ENCODE measurements around the gene TMEM125.
A peak's percentile ranks its signal among the peaks of the same experiment; 100 is the strongest.

The TMEM125 gene

DNA sequence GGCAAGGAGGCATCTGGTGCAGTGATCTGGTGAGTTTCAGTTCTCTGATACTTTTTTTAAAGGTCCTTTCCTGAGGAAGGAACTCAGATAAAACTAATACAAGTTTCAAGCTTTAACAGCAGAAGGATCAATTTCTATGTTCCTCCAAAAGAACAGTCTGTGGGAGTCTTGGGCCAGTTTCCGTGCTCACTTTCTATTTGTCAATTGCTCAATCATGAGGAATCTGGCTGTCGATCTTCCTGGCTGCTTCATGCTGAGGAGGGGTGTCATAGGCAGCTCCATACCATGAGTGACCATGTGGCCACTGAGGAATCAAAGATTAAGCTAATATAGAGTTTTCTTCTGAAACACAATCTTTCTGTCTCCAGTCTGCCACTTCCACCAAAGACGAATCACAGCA, 11.4 kb upstream of the TMEM125 start:
- Histone ChIP-seq H3K9me3 (ENCODE audit: control insufficient read depth, low read length) (peaks cover 5% of the 10 kb centered on the region), H3K4me3 (ENCODE audit: insufficient read depth in 1 of 2, low read depth in 1 of 2, low read length in 2 of 2) (no peak overlapping the region), H3K9ac (ENCODE audit: low read length) (no peak overlapping the region), H3K79me1 (replicated peaks; ENCODE audit: low read length, poor library complexity, severe bottlenecking) (no peaks in the 10 kb centered on the region), H3K4me2 (ENCODE audit: low read length, poor library complexity, severe bottlenecking) (no peak overlapping the region), H4K8ac (ENCODE audit: low read length) (no peak overlapping the region), H2BK5ac (ENCODE audit: low read depth, low read length, poor library complexity, severe bottlenecking) (no peak overlapping the region), H2BK12ac (ENCODE audit: low read length in 2 of 2) (no peak overlapping the region), H2BK120ac (ENCODE audit: low read depth, low read length) (no peak overlapping the region), H3K36me3 (ENCODE audit: control insufficient read depth in 1 of 2, insufficient read depth in 2 of 2, low read depth in 1 of 2, low read length in 2 of 2) (no peaks in the 10 kb centered on the region), H4K91ac (ENCODE audit: low read length) (no peak overlapping the region), H3K23ac (ENCODE audit: low read length in 2 of 2) (no peak overlapping the region), H3K27ac (ENCODE audit: low read length, poor library complexity, severe bottlenecking) (no peak overlapping the region), H3K4me1 (ENCODE audit: control insufficient read depth, insufficient read depth, low read depth, low read length) (no peaks in the 10 kb centered on the region), H3K27me3 (ENCODE audit: control insufficient read depth in 1 of 2, insufficient read depth in 1 of 2, low read length in 2 of 2) (peaks cover 15 to 22% of the 10 kb centered on the region in 2 experiments), H2AK5ac (ENCODE audit: low read length, severe bottlenecking) (no peak overlapping the region), H3K14ac (ENCODE audit: low read length in 2 of 2) (no peak overlapping the region), H2AFZ (ENCODE audit: low read depth, low read length) (no peak overlapping the region), H2BK15ac (ENCODE audit: low read depth, poor library complexity, severe bottlenecking) (no peak overlapping the region), H3K4ac (ENCODE audit: low read depth in 1 of 2, low read length in 2 of 2) (no peak overlapping the region), H3K18ac (ENCODE audit: low read depth in 1 of 2, low read length in 2 of 2) (no peak overlapping the region)
- no peak for DNase-seq
- 91% methylated on average over 3 of the region's 3 CpGs for WGBS

DNA sequence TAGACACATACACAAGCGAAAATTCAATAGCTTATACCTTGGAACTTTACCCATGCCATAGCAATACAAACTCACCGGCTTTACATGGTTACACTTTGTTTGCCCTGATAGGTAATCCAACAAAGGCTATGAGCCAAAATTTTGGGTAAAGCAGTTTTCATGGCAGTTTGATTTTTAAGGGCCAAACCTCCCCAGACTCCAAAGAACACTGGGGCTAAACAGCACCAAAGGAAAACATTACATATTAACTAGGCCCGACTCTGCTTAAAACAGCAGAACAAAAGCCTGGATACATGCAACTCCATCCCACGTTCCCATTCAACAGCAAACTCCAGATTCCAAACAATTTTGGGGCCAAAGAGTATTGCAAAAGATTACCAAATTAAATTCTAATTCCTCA, 4.4 kb upstream of the TMEM125 start:
- Histone ChIP-seq H3K4me1 (ENCODE audit: control insufficient read depth, insufficient read depth, low read depth, low read length) (peaks cover 1% of the 10 kb centered on the region), H3K9ac (ENCODE audit: low read length) (no peak overlapping the region), H2BK5ac (ENCODE audit: low read depth, low read length, poor library complexity, severe bottlenecking) (no peak overlapping the region), H3K27ac (ENCODE audit: low read length, poor library complexity, severe bottlenecking) (no peak overlapping the region), H3K36me3 (ENCODE audit: control insufficient read depth in 1 of 2, insufficient read depth in 2 of 2, low read depth in 1 of 2, low read length in 2 of 2) (no peaks in the 10 kb centered on the region), H4K8ac (ENCODE audit: low read length) (no peak overlapping the region), H3K23ac (ENCODE audit: low read length in 2 of 2) (no peak overlapping the region), H3K9me3 (ENCODE audit: control insufficient read depth, low read length) (peaks cover 5% of the 10 kb centered on the region), H2AK5ac (ENCODE audit: low read length, severe bottlenecking) (no peak overlapping the region), H4K91ac (ENCODE audit: low read length) (no peak overlapping the region), H2AFZ (ENCODE audit: low read depth, low read length) (no peak overlapping the region), H3K14ac (ENCODE audit: low read length in 2 of 2) (no peak overlapping the region), H3K4me2 (ENCODE audit: low read length, poor library complexity, severe bottlenecking) (no peak overlapping the region), H3K4ac (ENCODE audit: low read depth in 1 of 2, low read length in 2 of 2) (no peak overlapping the region), H2BK15ac (ENCODE audit: low read depth, poor library complexity, severe bottlenecking) (no peak overlapping the region), H2BK120ac (ENCODE audit: low read depth, low read length) (no peak overlapping the region), H3K79me1 (replicated peaks; ENCODE audit: low read length, poor library complexity, severe bottlenecking) (no peaks in the 10 kb centered on the region), H2BK12ac (ENCODE audit: low read length in 2 of 2) (no peak overlapping the region), H3K18ac (ENCODE audit: low read depth in 1 of 2, low read length in 2 of 2) (no peak overlapping the region), H3K27me3 (ENCODE audit: control insufficient read depth in 1 of 2, insufficient read depth in 1 of 2, low read length in 2 of 2) (peaks cover 10 to 11% of the 10 kb centered on the region in 2 experiments), H3K4me3 (ENCODE audit: insufficient read depth in 1 of 2, low read depth in 1 of 2, low read length in 2 of 2) (no peak overlapping the region)
- DNase-seq: no peak
- WGBS: 88% methylated on average over 4 of the region's 4 CpGs

DNA sequence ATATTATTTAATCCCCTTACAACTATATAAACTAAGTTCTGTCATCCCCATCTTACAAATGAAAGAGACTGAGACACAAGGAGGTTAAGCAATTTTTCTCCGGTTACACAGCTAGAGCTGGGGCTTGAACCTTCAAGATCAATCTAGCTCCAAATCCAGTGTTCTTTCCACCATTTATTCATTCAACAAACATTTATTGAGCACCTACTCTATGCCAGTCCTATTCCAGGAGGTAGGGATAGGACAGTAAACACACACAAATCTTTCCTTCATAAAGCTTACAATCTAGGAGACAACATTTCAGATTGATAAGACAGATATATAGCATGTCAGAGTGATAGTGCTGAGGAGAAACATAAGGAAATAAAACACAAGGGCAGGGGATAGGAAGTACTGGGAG, 2.9 kb upstream of the TMEM125 start:
- Histone ChIP-seq H2BK15ac (ENCODE audit: low read depth, poor library complexity, severe bottlenecking) (no peak overlapping the region), H3K9ac (ENCODE audit: low read length) (no peak overlapping the region), H3K4me1 (ENCODE audit: control insufficient read depth, insufficient read depth, low read depth, low read length) (peaks cover 6% of the 10 kb centered on the region), H3K14ac (ENCODE audit: low read length in 2 of 2) (no peak overlapping the region), H3K27ac (ENCODE audit: low read length, poor library complexity, severe bottlenecking) (no peak overlapping the region), H2BK120ac (ENCODE audit: low read depth, low read length) (no peak overlapping the region), H3K4ac (ENCODE audit: low read depth in 1 of 2, low read length in 2 of 2) (no peak overlapping the region), H3K27me3 (ENCODE audit: control insufficient read depth in 1 of 2, insufficient read depth in 1 of 2, low read length in 2 of 2) (peaks cover 15 to 25% of the 10 kb centered on the region in 2 experiments), H4K91ac (ENCODE audit: low read length) (no peak overlapping the region), H4K8ac (ENCODE audit: low read length) (no peak overlapping the region), H3K23ac (ENCODE audit: low read length in 2 of 2) (no peak overlapping the region), H3K79me1 (replicated peaks; ENCODE audit: low read length, poor library complexity, severe bottlenecking) (no peaks in the 10 kb centered on the region), H2AK5ac (ENCODE audit: low read length, severe bottlenecking) (no peak overlapping the region), H3K4me3 (ENCODE audit: insufficient read depth in 1 of 2, low read depth in 1 of 2, low read length in 2 of 2) (no peak overlapping the region), H2BK12ac (ENCODE audit: low read length in 2 of 2) (no peak overlapping the region), H2BK5ac (ENCODE audit: low read depth, low read length, poor library complexity, severe bottlenecking) (no peak overlapping the region), H3K4me2 (ENCODE audit: low read length, poor library complexity, severe bottlenecking) (no peak overlapping the region), H2AFZ (ENCODE audit: low read depth, low read length) (no peak overlapping the region), H3K36me3 (ENCODE audit: control insufficient read depth in 1 of 2, insufficient read depth in 2 of 2, low read depth in 1 of 2, low read length in 2 of 2) (no peaks in the 10 kb centered on the region), H3K9me3 (ENCODE audit: control insufficient read depth, low read length) (peaks cover 5% of the 10 kb centered on the region), H3K18ac (ENCODE audit: low read depth in 1 of 2, low read length in 2 of 2) (no peak overlapping the region)
- no peak for DNase-seq
- WGBS: 93% methylated on average over 1 of the region's 1 CpG

DNA sequence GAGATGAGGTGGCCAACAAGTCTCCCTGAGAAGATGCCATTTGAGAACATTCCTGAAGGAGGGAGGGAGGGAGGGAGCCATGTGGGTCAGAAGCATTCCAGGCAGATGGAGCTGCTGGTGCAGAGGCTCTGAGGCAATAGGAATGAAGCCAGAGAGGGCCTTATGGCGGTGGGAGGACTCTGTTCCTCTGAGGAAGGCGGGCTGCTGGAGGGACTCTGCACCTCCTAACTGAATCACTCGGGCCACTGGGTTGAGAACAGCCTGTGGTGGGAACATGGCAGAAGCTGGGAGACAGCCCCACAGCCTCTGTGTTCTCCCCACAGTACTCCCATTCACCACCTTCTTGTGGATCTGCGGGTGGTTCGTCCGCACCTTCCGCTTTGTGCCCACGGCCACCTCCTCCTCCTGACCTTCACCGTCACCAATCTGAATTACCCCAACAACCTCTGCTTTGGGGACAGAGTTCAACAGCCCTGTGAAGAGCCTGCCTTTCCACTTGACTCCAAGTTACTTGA, 2.4 kb upstream of the TMEM125 start:
- Histone ChIP-seq H3K27ac (ENCODE audit: low read length, poor library complexity, severe bottlenecking) (no peak overlapping the region), H2BK120ac (ENCODE audit: low read depth, low read length) (no peak overlapping the region), H2BK12ac (ENCODE audit: low read length in 2 of 2) (no peak overlapping the region), H3K4me1 (ENCODE audit: control insufficient read depth, insufficient read depth, low read depth, low read length) (peaks cover 6% of the 10 kb centered on the region), H3K4me2 (ENCODE audit: low read length, poor library complexity, severe bottlenecking) (no peak overlapping the region), H2BK5ac (ENCODE audit: low read depth, low read length, poor library complexity, severe bottlenecking) (no peak overlapping the region), H3K27me3 (ENCODE audit: control insufficient read depth in 1 of 2, insufficient read depth in 1 of 2, low read length in 2 of 2) (peaks cover 15 to 29% of the 10 kb centered on the region in 2 experiments), H2BK15ac (ENCODE audit: low read depth, poor library complexity, severe bottlenecking) (no peak overlapping the region), H3K9ac (ENCODE audit: low read length) (no peak overlapping the region), H4K8ac (ENCODE audit: low read length) (no peak overlapping the region), H3K4me3 (ENCODE audit: insufficient read depth in 1 of 2, low read depth in 1 of 2, low read length in 2 of 2) (no peak overlapping the region), H3K79me1 (replicated peaks; ENCODE audit: low read length, poor library complexity, severe bottlenecking) (no peaks in the 10 kb centered on the region), H2AFZ (ENCODE audit: low read depth, low read length) (no peak overlapping the region), H3K18ac (ENCODE audit: low read depth in 1 of 2, low read length in 2 of 2) (no peak overlapping the region), H2AK5ac (ENCODE audit: low read length, severe bottlenecking) (no peak overlapping the region), H3K4ac (ENCODE audit: low read depth in 1 of 2, low read length in 2 of 2) (no peak overlapping the region), H4K91ac (ENCODE audit: low read length) (no peak overlapping the region), H3K23ac (ENCODE audit: low read length in 2 of 2) (no peak overlapping the region), H3K36me3 (ENCODE audit: control insufficient read depth in 1 of 2, insufficient read depth in 2 of 2, low read depth in 1 of 2, low read length in 2 of 2) (no peaks in the 10 kb centered on the region), H3K14ac (ENCODE audit: low read length in 2 of 2) (no peak overlapping the region), H3K9me3 (ENCODE audit: control insufficient read depth, low read length) (peaks cover 5% of the 10 kb centered on the region)
- peak; percentile 35 for DNase-seq
- 93% methylated on average over 9 of the region's 9 CpGs for WGBS
